HCT116 (cell line): ENCODE data around the gene TEX9. TPM values are rescaled to one million over a fixed set of nuclear protein-coding genes. Genes with fewer than 3 reads are reported as not detected.

ENCODE experiments used
- ATAC-seq: fragments of 200-7000 bp; cut with Tn5 transposase; 2 replicates; pipeline ENCODE4 v1.9.1; 2020; ENCODE audit warnings: mild to moderate bottlenecking, moderate library complexity
- BruUV-seq: library from RNA; stranded (reverse); fragments of 400-500 nt; replicated peaks from 2 replicates; lab custom pipeline; 2021; lab: Mats Ljungman, UMichigan
- CTCF ChIA-PET: fragments of 300-600 bp; sonication (Branson Sonifier 250); formaldehyde crosslinking; loops from one replicate; lab custom pipeline; 2021; ENCODE audit warnings: antibody characterized with exemption; lab: Charles Lee
- POLR2A ChIA-PET: fragments of 300-600, 350-600 bp; sonication (Branson Sonifier 250); formaldehyde crosslinking; loops from one replicate; lab custom pipeline; 2021; ENCODE audit warnings: antibody characterized with exemption; lab: Charles Lee
- RAD21 ChIA-PET, 2 experiments: fragments of 300-600 bp; sonication (Branson Sonifier 250); formaldehyde crosslinking; loops; one replicate each; lab custom pipeline; 2023; ENCODE audit warnings: low total read pairs in 2 of 2; ENCODE audit not compliant: uncharacterized antibody in 2 of 2, unreplicated experiment in 2 of 2, low non-redundant PET in 1 of 2; lab: Charles Lee
- DNase-seq: peaks from one replicate; pipeline ENCODE4 v3.0.0-alpha.2; 2010; ENCODE audit warnings: low read depth, low spot score
- H2AFZ ChIP-seq: fragments of 200-600 bp; shearing (Covaris generic), sonication (generic); 2 replicates; pipeline ENCODE4 v1.6.1; 2017; ENCODE audit warnings: low read depth, mixed run types, mixed read lengths, antibody characterized with exemption, low read length; ENCODE audit not compliant: poor library complexity, severe bottlenecking
- H3K27ac ChIP-seq: 2 replicates; pipeline ENCODE4 v1.5.1; 2012; ENCODE audit warnings: low read depth, low read length
- H3K27me3 ChIP-seq: fragments of 200-600 bp; sonication (generic); 2 replicates; pipeline ENCODE4 v1.6.1; 2016; ENCODE audit warnings: mixed run types, low read length, mixed read lengths; ENCODE audit not compliant: insufficient read depth
- H3K36me3 ChIP-seq, 2 experiments: fragments of 200-500 bp in 1 of 2; fragments of 200-600 bp in 1 of 2; sonication (Bioruptor generic) in 1 of 2; sonication (generic) in 1 of 2; 2 replicates each; pipeline versions ENCODE4 v1.5.1 to v1.6.1; 2014 to 2016; ENCODE audit warnings: low read length in 2 of 2, inconsistent platforms in 1 of 2, mixed read lengths in 1 of 2, mixed run types in 1 of 2; ENCODE audit not compliant: insufficient read depth in 2 of 2, control insufficient read depth in 1 of 2
- H3K4me1 ChIP-seq, 2 experiments: fragments of 200-600 bp in 1 of 2; sonication (generic) in 1 of 2; 2 replicates each; pipeline versions ENCODE4 v1.5.1 to v1.6.1; 2012 to 2017; ENCODE audit warnings: low read length in 2 of 2, inconsistent platforms in 1 of 2, mild to moderate bottlenecking in 1 of 2, mixed read lengths in 1 of 2, mixed run types in 1 of 2, moderate library complexity in 1 of 2; ENCODE audit not compliant: insufficient read depth in 2 of 2, control insufficient read depth in 1 of 2
- H3K4me2 ChIP-seq: fragments of 200-600 bp; sonication (generic); 2 replicates; pipeline ENCODE4 v1.6.1; 2017; ENCODE audit warnings: mixed run types, low read length, mixed read lengths
- H3K4me3 ChIP-seq, 2 experiments: fragments of 200-600 bp in 1 of 2; sonication (generic) in 1 of 2; replicated peaks in 1 of 2; 2 replicates each; pipeline ENCODE4 v1.5.1; 2011 to 2016; ENCODE audit warnings: low read length in 2 of 2, control low read depth in 1 of 2, low read depth in 1 of 2, mild to moderate bottlenecking in 1 of 2, mixed read lengths in 1 of 2, mixed run types in 1 of 2
- H3K79me2 ChIP-seq: fragments of 200-600 bp; sonication (generic); 2 replicates; pipeline ENCODE4 v1.6.1; 2017; ENCODE audit warnings: mild to moderate bottlenecking, mixed run types, low read length, moderate library complexity, mixed read lengths; ENCODE audit not compliant: insufficient read depth
- H3K9ac ChIP-seq: fragments of 200-600 bp; sonication (generic); 2 replicates; pipeline ENCODE4 v1.6.1; 2016; ENCODE audit warnings: low read length, mixed read lengths
- H3K9me2 ChIP-seq: fragments of 200-600 bp; sonication (generic), shearing (Covaris generic); 2 replicates; pipeline ENCODE4 v1.6.1; 2017; ENCODE audit warnings: mixed run types, mild to moderate bottlenecking, moderate library complexity; ENCODE audit not compliant: insufficient read depth
- H3K9me3 ChIP-seq, 2 experiments: fragments of 200-500 bp in 1 of 2; fragments of 200-600 bp in 1 of 2; sonication (Bioruptor generic) in 1 of 2; sonication (generic) in 1 of 2; 2 replicates each; pipeline ENCODE4 v1.6.1; 2014 to 2017; ENCODE audit warnings: low read length in 2 of 2, mixed read lengths in 2 of 2, inconsistent platforms in 1 of 2, low read depth in 1 of 2, mild to moderate bottlenecking in 1 of 2, mixed run types in 1 of 2, moderate library complexity in 1 of 2; ENCODE audit not compliant: control insufficient read depth in 1 of 2, insufficient read depth in 1 of 2
- H4K20me1 ChIP-seq: fragments of 200-600 bp; sonication (generic), shearing (Covaris generic); 2 replicates; pipeline ENCODE4 v1.6.1; 2017; ENCODE audit warnings: mixed run types, mild to moderate bottlenecking, moderate library complexity; ENCODE audit not compliant: insufficient read depth
- ATF3 ChIP-seq: IDR thresholded peaks from 2 replicates; pipeline ENCODE4 v1.6.1; 2012
- CEBPB ChIP-seq: IDR thresholded peaks from 2 replicates; pipeline ENCODE4 v1.6.1; 2012; ENCODE audit warnings: low read depth
- CTCF ChIP-seq, 3 experiments: fragments of 200-600 bp in 1 of 3; sonication (generic) in 1 of 3; IDR thresholded peaks in 2 of 3; conservative IDR thresholded peaks in 1 of 3; 2 replicates each; pipeline ENCODE4 v1.5.1; 2012 to 2017; ENCODE audit warnings: low read depth in 2 of 3, low read length in 2 of 3, antibody characterized with exemption in 1 of 3, borderline replicate concordance in 1 of 3, control low read depth in 1 of 3, mild to moderate bottlenecking in 1 of 3, mixed read lengths in 1 of 3, mixed run types in 1 of 3, moderate library complexity in 1 of 3; ENCODE audit not compliant: insufficient read depth in 1 of 3
- EZH2 ChIP-seq: fragments of 200-600 bp; sonication (generic); IDR thresholded peaks from 2 replicates; pipeline ENCODE4 v1.6.1; 2017; ENCODE audit warnings: antibody characterized with exemption, mixed run types
- EZH2phosphoT487 ChIP-seq: fragments of 200-600 bp; IDR thresholded peaks from 2 replicates; pipeline ENCODE4 v1.6.1; 2018; ENCODE audit warnings: antibody characterized with exemption, borderline replicate concordance
- JUND ChIP-seq: IDR thresholded peaks from 2 replicates; pipeline ENCODE4 v1.6.1; 2012
- MAX ChIP-seq: IDR thresholded peaks from 2 replicates; pipeline ENCODE4 v1.6.1; 2012
- POLR2AphosphoS5 ChIP-seq: IDR thresholded peaks from 2 replicates; pipeline ENCODE4 v1.6.1; 2011; ENCODE audit warnings: mild to moderate bottlenecking, low read depth, low read length, moderate library complexity
- RAD21 ChIP-seq: IDR thresholded peaks from 2 replicates; pipeline ENCODE4 v1.6.1; 2012; ENCODE audit warnings: low read depth, mild to moderate bottlenecking
- REST ChIP-seq: IDR thresholded peaks from 2 replicates; pipeline ENCODE4 v1.6.1; 2012; ENCODE audit warnings: low read depth
- SIN3A ChIP-seq: IDR thresholded peaks from 2 replicates; pipeline ENCODE4 v1.6.1; 2012; ENCODE audit warnings: low read depth
- SRF ChIP-seq: IDR thresholded peaks from 2 replicates; pipeline ENCODE4 v1.6.1; 2012; ENCODE audit warnings: low read depth
- YY1 ChIP-seq: IDR thresholded peaks from 2 replicates; pipeline ENCODE4 v1.6.1; 2011; ENCODE audit warnings: low read length, low read depth, moderate library complexity, mild to moderate bottlenecking; ENCODE audit not compliant: insufficient replicate concordance; ENCODE audit errors: extremely low read depth
- ZNF274 ChIP-seq: fragments of 200-500 bp; sonication (Bioruptor generic); IDR thresholded peaks from 2 replicates; pipeline ENCODE4 v1.6.1; 2014; ENCODE audit warnings: mild to moderate bottlenecking, low read depth, low read length, inconsistent platforms
- intact Hi-C: fragments of 100-400 bp; cut with micrococcal nuclease; formaldehyde crosslinking; loops from 2 replicates; pipeline ENCODE4 v1.10.0; 2022
- total RNA-seq: library from RNA; stranded (reverse); gene quantifications from one replicate; pipeline ENCODE4 v1.2.1, GENCODE V29; 2021; ENCODE audit not compliant: unreplicated experiment

The TEX9 gene
- total RNA-seq, 1 experiment from 2014 or later = 5.2 TPM

- TF ChIP-seq CTCF (IDR thresholded peaks at IDR 0.05 in 2 of 3, conservative IDR thresholded peaks at IDR 0.05 in 1 of 3; ENCODE audit: borderline replicate concordance in 1 of 3, insufficient read depth in 1 of 3, low read depth in 2 of 3, low read length in 2 of 3) (no peak), POLR2AphosphoS5 (no peak), SRF (no peak), YY1 (no peak), EZH2phosphoT487 (no peak)
Observed at GRCh38 chr15:56454836-56455235, 89.6 kb downstream of the TEX9 start (continued).

- CTCF ChIA-PET = no interaction called here
- no peak overlapping the region for H2AFZ ChIP-seq
- intact Hi-C loops = no loop called here
- RAD21 ChIA-PET = no interaction called here
- BruUV-seq = no TSS peak
- H3K4me2 ChIP-seq = no peak overlapping the region
- H4K20me1 ChIP-seq = no peaks in the 10 kb centered on the region
- H3K4me1 ChIP-seq = no peaks in the 10 kb centered on the region
- no peaks in the 10 kb centered on the region for H3K79me2 ChIP-seq
- POLR2A ChIA-PET = no interaction called here
- ATAC-seq (no peak), DNase-seq (no peak)
- no peak overlapping the region for H3K27ac ChIP-seq
- no peaks in the 10 kb centered on the region for H3K36me3 ChIP-seq
- H3K9me3 ChIP-seq = no peaks in the 10 kb centered on the region
- H3K4me3 ChIP-seq = no peak overlapping the region
- no peak overlapping the region for H3K9ac ChIP-seq
- no peaks in the 10 kb centered on the region for H3K27me3 ChIP-seq
- H3K9me2 ChIP-seq = no peaks in the 10 kb centered on the region
- TF ChIP-seq RAD21 = no peak
- TF ChIP-seq SRF = no peak
- TF ChIP-seq ZNF274 = no peak
- TF ChIP-seq SIN3A = no peak
- TF ChIP-seq EZH2 = no peak
- TF ChIP-seq CTCF (IDR thresholded peaks at IDR 0.05 in 2 of 3, conservative IDR thresholded peaks at IDR 0.05 in 1 of 3; ENCODE audit: borderline replicate concordance in 1 of 3, insufficient read depth in 1 of 3, low read depth in 2 of 3, low read length in 2 of 3) = no peak
- no peak for TF ChIP-seq YY1
- no peak for TF ChIP-seq ATF3
- TF ChIP-seq JUND = no peak
- no peak for TF ChIP-seq REST
- no peak for TF ChIP-seq CEBPB
- no peak for TF ChIP-seq MAX
Observed at GRCh38 chr15:56456229-56456628, 91.0 kb downstream of the TEX9 start.
